Neuron (in vitro differentiated cells): Measurements from ENCODE around the gene FCRL6.

ENCODE experiments used
- H2AFZ ChIP-seq: one replicate; pipeline ENCODE4 v1.6.1; 2013; ENCODE audit warnings: low read depth, mild to moderate bottlenecking, inconsistent platforms, low read length, moderate library complexity
- H3K27me3 ChIP-seq: one replicate; pipeline ENCODE4 v1.6.1; 2013; ENCODE audit warnings: low read length; ENCODE audit not compliant: insufficient read depth
- H3K36me3 ChIP-seq: one replicate; pipeline ENCODE4 v1.6.1; 2013; ENCODE audit warnings: low read length; ENCODE audit not compliant: insufficient read depth
- H3K4me1 ChIP-seq: one replicate; pipeline ENCODE4 v1.6.1; 2013; ENCODE audit warnings: low read length; ENCODE audit not compliant: insufficient read depth
- H3K4me3 ChIP-seq: 2 replicates; pipeline ENCODE4 v1.5.1; 2013; ENCODE audit warnings: mild to moderate bottlenecking, low read length, moderate library complexity
- H3K9me3 ChIP-seq: one replicate; pipeline ENCODE4 v1.6.1; 2013; ENCODE audit warnings: low read length

FCRL6 gene, protein sequence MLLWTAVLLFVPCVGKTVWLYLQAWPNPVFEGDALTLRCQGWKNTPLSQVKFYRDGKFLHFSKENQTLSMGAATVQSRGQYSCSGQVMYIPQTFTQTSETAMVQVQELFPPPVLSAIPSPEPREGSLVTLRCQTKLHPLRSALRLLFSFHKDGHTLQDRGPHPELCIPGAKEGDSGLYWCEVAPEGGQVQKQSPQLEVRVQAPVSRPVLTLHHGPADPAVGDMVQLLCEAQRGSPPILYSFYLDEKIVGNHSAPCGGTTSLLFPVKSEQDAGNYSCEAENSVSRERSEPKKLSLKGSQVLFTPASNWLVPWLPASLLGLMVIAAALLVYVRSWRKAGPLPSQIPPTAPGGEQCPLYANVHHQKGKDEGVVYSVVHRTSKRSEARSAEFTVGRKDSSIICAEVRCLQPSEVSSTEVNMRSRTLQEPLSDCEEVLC

DNA sequence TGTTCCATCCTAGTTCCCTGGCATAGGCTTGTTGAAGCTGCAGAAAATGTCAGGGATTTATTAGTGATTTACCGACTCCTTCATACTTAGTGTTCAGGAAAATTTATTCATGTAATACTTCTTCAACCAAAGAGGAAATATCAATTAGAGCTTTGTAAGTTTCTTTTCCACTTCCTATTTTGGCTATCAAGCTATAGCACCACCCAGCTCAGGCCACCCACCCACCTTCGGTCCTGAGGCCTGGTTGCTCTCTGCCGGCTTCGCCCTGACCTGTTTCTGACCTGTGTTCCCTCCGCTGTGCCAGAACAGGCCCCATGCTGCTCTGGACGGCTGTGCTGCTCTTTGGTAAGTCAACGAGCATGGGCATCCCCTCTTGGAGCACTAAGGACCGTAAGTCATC lies at the start of gene FCRL6:
TSS of gene FCRL6 (plus strand) at position 250 of the 400 bp plus-strand sequence. CDS start at position 315, 65 bp downstream.
- H3K9me3 ChIP-seq, result no peaks in the 10 kb centered on the region
- no peak within 1 kb of the TSS for H3K4me3 ChIP-seq
- peaks cover 18% of the 10 kb centered on the region for H3K27me3 ChIP-seq
- H2AFZ ChIP-seq, result no peak within 1 kb of the TSS
- no peaks in the 10 kb centered on the region for H3K4me1 ChIP-seq
- H3K36me3 ChIP-seq, result no peaks in the 10 kb centered on the region

DNA sequence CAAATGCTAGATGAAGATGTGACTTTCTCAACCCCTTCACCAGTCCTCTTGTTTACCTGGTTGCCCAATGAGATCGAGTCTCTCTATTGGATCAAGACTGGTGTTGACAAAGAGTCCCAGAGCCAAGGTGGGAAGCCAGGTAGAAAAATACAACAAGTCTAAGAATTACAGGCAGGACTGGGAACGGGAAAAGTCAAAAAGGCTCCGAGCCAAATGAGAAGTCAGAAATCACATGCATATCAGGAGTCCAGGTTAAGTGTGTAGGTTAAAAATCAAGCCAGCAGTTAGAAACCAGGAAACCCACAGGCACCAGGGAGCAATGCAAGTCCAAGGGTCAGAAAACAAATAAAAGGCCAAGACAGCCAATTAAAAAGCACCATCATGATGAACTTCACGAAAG lies 48.8 kb upstream of the FCRL6 start:
- Histone ChIP-seq H3K9me3 (no peaks in the 10 kb centered on the region), H3K27me3 (peaks cover 5% of the 10 kb centered on the region), H3K36me3 (no peaks in the 10 kb centered on the region), H3K4me1 (no peaks in the 10 kb centered on the region), H2AFZ (no peak overlapping the region), H3K4me3 (no peak overlapping the region)

DNA sequence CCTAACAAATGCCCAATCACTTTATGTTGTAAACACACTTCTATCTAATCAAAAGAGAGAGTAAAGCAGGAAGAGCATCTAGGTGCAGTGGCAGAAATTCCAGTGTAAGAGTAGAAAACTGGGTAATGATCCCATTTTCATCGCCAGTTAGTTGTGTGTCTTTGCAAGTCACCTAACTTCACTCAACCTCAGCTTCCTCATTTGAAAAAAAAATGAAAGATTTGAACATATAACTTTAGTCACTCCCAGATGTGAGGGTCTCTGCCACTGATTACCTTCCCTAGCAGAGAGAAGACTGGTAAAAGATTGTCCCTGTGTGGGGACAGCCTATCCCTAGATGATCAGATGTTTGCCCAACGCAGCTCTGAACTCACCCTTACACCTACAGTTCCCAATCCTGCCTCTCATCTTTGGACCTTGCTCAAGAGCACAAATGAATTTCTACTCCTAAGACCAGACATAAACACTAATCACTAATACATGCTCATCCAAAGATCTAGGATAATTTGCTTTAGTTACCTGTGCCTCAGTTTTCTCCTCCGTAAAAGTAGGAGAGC lies 46.6 kb upstream of the FCRL6 start:
- Histone ChIP-seq H3K4me3 (no peak overlapping the region), H3K4me1 (no peaks in the 10 kb centered on the region), H3K9me3 (no peaks in the 10 kb centered on the region), H3K36me3 (no peaks in the 10 kb centered on the region), H3K27me3 (peaks cover 5% of the 10 kb centered on the region), H2AFZ (no peak overlapping the region)

DNA sequence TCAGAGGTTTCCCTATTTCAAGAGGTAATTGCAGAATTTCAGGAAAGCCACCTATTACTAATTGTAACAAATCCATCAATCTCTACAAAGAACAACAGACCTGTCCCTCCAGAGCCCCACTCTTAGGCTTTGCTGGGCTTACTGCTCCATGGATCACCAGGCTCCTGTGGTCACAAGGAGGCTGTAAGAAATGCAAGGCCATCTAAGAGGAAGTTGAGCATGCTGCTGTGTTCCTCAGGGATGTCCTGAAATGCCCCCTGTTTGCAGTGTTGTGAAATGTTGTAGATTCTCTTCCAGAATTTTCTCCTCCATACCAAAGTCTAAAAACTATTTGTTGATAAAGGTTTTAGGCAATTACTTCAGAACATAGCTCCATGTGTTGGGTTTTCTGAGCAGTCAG lies 45.8 kb upstream of the FCRL6 start:
- Histone ChIP-seq H3K4me3 (no peak overlapping the region), H3K27me3 (peaks cover 5% of the 10 kb centered on the region)

DNA sequence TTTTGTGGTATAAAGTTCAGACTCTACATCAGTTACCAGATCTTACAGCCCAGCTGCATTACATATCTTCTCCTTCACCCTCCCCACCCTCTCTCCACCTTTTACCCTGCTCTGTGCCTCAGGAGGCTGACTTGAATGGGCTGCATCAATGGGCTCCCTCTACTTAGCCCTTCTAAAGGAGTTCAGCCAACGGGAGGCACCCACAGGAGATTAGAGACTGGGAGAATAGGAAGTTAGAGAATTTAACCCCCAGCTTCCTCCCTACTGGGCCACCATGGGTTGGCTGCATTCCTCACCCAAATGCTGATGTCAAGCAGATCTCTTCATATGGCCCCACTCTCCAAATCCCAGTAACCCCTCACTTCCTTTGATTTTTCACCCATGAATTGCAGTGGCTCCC lies 38.5 kb upstream of the FCRL6 start:
- Histone ChIP-seq H2AFZ (no peak overlapping the region), H3K4me3 (no peak overlapping the region), H3K4me1 (no peaks in the 10 kb centered on the region), H3K27me3 (no peaks in the 10 kb centered on the region), H3K36me3 (no peaks in the 10 kb centered on the region), H3K9me3 (no peaks in the 10 kb centered on the region)

More for the DNA sequence above, 45.8 kb upstream of the FCRL6 start:
- Histone ChIP-seq H3K36me3 (no peaks in the 10 kb centered on the region), H2AFZ (no peak overlapping the region), H3K4me1 (no peaks in the 10 kb centered on the region), H3K9me3 (no peaks in the 10 kb centered on the region)

DNA sequence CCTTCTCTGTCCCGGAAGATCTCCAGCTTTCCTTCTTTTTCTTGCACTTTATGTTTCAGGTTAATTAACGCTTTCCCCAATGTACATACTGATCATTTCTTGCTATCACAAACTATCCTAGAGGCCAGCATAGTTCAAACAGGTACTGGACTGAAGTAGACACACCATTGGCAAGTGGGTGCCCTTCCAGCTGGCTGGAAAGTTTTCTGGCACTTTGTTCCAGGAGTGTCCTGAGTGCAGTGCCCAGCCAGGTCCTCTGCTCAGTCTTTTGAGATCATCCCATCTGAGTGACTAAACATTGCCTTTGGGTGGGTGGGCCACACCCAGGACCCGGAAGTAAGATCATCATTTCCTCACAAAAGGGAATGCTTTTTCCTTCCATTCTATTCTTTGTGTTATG lies 36.4 kb upstream of the FCRL6 start:
- no peaks in the 10 kb centered on the region for H3K36me3 ChIP-seq
- no peaks in the 10 kb centered on the region for H3K27me3 ChIP-seq
- H3K4me3 ChIP-seq, result no peak overlapping the region
- no peaks in the 10 kb centered on the region for H3K9me3 ChIP-seq
- no peak overlapping the region for H2AFZ ChIP-seq
- H3K4me1 ChIP-seq, result no peaks in the 10 kb centered on the region

DNA sequence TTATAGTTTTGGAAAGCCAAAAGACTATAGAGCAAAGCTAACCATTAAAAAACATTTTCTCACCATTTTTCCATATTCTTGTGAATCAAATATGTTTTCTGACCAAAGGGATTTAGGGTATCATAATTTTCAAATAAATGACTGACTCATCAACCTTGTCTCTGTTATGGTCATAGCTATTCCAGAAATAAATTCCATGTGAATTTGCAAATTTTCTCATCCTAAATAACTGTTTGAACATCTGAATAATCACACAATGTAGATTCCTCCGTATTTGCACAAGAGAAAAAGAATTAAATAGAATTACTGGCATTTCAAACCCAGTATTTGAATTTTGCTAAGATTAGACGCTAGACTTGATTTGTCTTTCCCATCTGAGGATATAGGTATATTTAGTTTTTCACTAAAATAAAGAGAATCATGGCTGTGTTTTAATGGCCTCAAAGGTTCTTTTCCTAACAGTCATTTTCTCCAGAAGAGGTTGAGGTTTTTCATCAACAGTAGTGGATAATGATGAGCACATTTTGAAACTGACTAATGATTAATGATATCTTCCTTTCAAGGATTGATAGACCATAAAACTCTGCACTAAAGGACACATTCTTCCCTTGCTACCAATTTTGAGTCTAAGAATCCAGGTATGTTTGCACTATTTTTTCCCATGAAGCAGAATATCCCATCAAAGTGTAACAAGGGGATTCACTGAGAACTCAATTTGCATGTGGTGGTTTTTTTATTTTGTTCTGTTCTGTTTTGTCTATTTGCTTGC lies 30.8 kb upstream of the FCRL6 start:
- Histone ChIP-seq H2AFZ (no peak overlapping the region), H3K36me3 (no peaks in the 10 kb centered on the region), H3K27me3 (peaks cover 5% of the 10 kb centered on the region), H3K9me3 (no peaks in the 10 kb centered on the region), H3K4me3 (no peak overlapping the region), H3K4me1 (no peaks in the 10 kb centered on the region)

DNA sequence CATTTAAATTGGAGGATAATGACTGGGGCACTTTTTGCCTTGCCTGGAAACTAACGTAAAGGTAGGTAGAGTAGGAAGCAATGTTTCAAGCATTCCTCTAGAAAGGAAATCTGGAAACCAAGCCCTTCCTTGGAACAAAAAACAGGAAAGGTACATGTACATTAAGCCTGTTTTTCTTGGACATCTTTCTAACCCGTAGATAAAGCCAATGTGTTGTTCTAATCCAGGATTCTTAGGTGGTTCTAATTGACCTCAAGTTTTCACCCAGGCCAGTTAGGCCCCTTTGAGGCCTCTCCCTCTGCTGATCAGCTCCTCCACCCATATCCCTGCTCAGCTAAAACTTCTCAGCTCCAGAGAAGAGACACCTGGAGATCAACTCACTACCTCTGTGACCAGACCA lies 27.7 kb upstream of the FCRL6 start:
- H3K4me3 ChIP-seq, result no peak overlapping the region

DNA sequence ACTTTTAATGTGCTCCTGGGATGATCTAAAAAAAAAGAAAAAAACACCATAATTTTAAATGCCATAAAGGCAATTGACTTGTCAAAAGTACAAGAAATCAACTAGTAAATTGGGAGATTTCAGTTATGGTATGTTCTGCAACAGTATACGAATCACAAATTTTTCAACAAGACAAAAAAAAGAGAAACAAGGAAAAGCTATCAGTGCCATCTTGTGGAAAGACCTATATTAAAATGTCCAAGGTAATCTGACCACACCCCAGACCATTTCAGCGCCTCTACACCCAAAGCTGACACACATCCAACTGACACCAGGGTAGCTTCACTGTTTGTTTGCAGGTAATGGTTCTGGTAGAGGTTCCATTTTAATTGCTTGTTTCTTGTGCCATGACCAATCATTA lies 26.4 kb upstream of the FCRL6 start:
- Histone ChIP-seq H3K27me3 (peaks cover 5% of the 10 kb centered on the region), H3K4me1 (no peaks in the 10 kb centered on the region), H3K36me3 (no peaks in the 10 kb centered on the region), H3K9me3 (no peaks in the 10 kb centered on the region), H2AFZ (no peak overlapping the region), H3K4me3 (no peak overlapping the region)

More for the DNA sequence above, 27.7 kb upstream of the FCRL6 start:
- H3K4me1 ChIP-seq, result no peaks in the 10 kb centered on the region
- H3K36me3 ChIP-seq, result no peaks in the 10 kb centered on the region
- H3K9me3 ChIP-seq, result no peaks in the 10 kb centered on the region
- peaks cover 5% of the 10 kb centered on the region for H3K27me3 ChIP-seq
- H2AFZ ChIP-seq, result no peak overlapping the region

DNA sequence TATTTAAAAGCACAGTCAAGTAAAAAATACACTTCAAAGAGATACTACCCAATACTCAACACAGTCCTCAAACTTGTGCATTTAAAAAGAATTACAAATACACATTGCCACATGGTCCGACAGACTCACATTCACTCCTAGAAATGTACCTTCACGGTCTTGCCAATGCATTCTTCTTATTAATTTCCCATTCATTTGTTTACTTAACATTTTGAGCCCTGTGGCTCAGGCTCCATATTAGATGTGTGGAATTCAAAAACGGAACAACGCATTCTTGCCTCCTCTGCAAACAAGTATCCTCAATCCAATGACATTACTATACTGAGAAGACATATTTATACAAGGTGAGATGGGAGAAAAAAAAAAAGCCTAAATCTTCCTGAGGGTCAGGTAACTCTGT lies 23.9 kb upstream of the FCRL6 start:
- no peaks in the 10 kb centered on the region for H3K4me1 ChIP-seq
- no peaks in the 10 kb centered on the region for H3K9me3 ChIP-seq
- H3K4me3 ChIP-seq, result no peak overlapping the region
- no peak overlapping the region for H2AFZ ChIP-seq
- no peaks in the 10 kb centered on the region for H3K36me3 ChIP-seq
- H3K27me3 ChIP-seq, result peaks cover 14% of the 10 kb centered on the region

DNA sequence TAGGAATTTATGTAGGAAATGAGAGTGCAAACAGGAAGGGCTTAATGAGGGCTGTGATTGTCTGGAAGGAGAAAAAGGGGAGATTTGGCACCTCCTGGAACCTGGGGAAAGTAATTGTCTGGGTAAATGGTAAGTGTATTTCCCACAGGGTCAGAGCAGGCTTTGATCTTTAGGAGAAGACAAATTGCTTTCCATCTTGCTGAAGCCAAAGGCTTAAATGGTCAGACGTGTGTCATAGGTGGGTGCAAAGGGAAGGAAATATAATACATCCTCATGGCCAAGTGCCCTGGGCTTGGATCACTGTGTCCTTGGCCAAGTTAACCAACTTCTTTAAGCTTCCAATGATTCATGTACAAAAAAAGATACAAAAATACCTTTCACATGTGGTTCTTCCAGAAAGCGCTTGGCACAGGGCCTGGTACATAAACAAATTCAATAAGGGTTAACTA lies 22.7 kb upstream of the FCRL6 start:
- Histone ChIP-seq H3K4me3 (no peak overlapping the region), H3K36me3 (no peaks in the 10 kb centered on the region), H3K9me3 (no peaks in the 10 kb centered on the region), H2AFZ (no peak overlapping the region), H3K4me1 (no peaks in the 10 kb centered on the region), H3K27me3 (peaks cover 14% of the 10 kb centered on the region)

DNA sequence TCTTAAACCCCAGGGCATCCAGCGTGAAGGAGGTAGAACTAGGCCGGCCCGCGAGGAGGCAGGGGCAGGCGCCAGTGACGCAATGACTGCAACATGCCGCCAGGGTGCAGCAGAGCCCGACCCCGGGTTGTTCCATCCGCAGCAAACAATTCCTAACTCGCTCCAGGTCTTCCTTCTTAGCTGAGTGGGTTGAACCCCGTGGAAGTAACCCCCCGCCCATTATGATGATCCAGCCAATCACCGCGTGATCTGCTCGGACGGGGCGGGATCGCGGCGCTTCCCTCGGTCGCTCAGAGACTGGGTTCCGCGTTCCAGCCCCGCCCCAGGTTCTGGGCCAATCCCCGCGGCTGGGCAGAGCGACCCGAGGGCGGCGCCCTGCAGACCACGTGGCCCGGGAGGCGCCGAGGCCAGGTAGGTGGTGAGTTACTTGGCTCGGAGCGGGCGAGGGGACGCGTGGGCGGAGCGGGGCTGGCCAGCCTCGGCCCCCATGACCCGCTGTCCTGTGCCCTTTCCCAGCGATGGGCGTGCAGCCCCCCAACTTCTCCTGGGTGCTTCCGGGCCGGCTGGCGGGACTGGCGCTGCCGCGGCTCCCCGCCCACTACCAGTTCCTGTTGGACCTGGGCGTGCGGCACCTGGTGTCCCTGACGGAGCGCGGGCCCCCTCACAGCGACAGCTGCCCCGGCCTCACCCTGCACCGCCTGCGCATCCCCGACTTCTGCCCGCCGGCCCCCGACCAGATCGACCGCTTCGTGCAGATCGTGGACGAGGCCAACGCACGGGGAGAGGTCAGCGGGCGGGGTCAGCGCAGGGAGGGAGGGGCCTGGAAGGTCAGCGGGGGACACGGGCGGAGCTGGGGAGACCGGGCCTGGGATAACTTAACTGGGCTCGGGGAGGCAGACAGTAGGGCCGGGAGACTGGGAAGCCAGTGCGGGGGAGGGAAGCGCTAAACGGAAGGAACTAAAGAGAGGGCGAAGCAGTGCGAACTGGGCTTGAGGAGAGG lies 21.3 kb upstream of the FCRL6 start, which contains the start of gene DUSP23:
TSS of gene DUSP23 (plus strand) at position 380 of the 1,000 bp plus-strand sequence. CDS start at position 519, 139 bp downstream.
- peak within 1 kb of the TSS; percentile 18 for H3K4me3 ChIP-seq
- no peaks in the 10 kb centered on the region for H3K4me1 ChIP-seq
- H3K9me3 ChIP-seq, result no peaks in the 10 kb centered on the region
- H2AFZ ChIP-seq, result no peak within 1 kb of the TSS
- peaks cover 9% of the 10 kb centered on the region for H3K27me3 ChIP-seq
- no peaks in the 10 kb centered on the region for H3K36me3 ChIP-seq
